GM18508 (cell line): ENCODE results near the gene CCDC71.

ENCODE experiments used
- ATAC-seq: cut with Tn5 transposase; IDR thresholded peaks from one replicate; pipeline ENCODE4 v1.9.1; 2021; ENCODE audit warnings: moderate number of reproducible peaks; ENCODE audit not compliant: insufficient read depth, unreplicated experiment

The CCDC71 gene

GRCh38 chr3:49171119-49171774 is 5.1 kb upstream of the CCDC71 start, which contains the start of gene KLHDC8B:
KLHDC8B (plus strand) TSS chr3:49171598; CDS start chr3:49172770, 1,172 bp downstream.
- ATAC-seq: no peak

- ATAC-seq: no peak
Observed at GRCh38 chr3:49170744-49171118, 4.6 kb upstream of the CCDC71 start.

- ATAC-seq: no peak
Observed at GRCh38 chr3:49166752-49167556, 823 bp upstream of the CCDC71 start.

GRCh38 chr3:49164983-49165720 is 979 bp downstream of the CCDC71 start:
- no peak for ATAC-seq

- no peak for ATAC-seq
Observed at GRCh38 chr3:49163609-49164008, 2.5 kb downstream of the CCDC71 start.

- no peak for ATAC-seq
Observed at GRCh38 chr3:49162751-49163419, 3.2 kb downstream of the CCDC71 start.

GRCh38 chr3:49161808-49162530 is 4.2 kb downstream of the CCDC71 start:
- ATAC-seq: no peak

- no peak for ATAC-seq
Observed at GRCh38 chr3:49161197-49161596, 4.9 kb downstream of the CCDC71 start.

- no peak for ATAC-seq
Observed at GRCh38 chr3:49158792-49159191, 7.3 kb downstream of the CCDC71 start.

- ATAC-seq: no peak
Observed at GRCh38 chr3:49158103-49158709, 7.9 kb downstream of the CCDC71 start.

- ATAC-seq: no peak
Observed at GRCh38 chr3:49157289-49157688, 8.8 kb downstream of the CCDC71 start.

- ATAC-seq: no peak
Observed at GRCh38 chr3:49153349-49153912, 12.7 kb downstream of the CCDC71 start.

- no peak for ATAC-seq
Observed at GRCh38 chr3:49151610-49152009, 14.5 kb downstream of the CCDC71 start.

GRCh38 chr3:49148159-49148558 is 18.0 kb downstream of the CCDC71 start:
- no peak for ATAC-seq

GRCh38 chr3:49140080-49140479 is 26.1 kb downstream of the CCDC71 start:
- ATAC-seq: no peak

GRCh38 chr3:49135499-49135898 is 30.6 kb downstream of the CCDC71 start:
- no peak for ATAC-seq

GRCh38 chr3:49134471-49135265 is 31.5 kb downstream of the CCDC71 start:
- ATAC-seq: no peak

- no peak for ATAC-seq
Observed at GRCh38 chr3:49133226-49133951, 32.7 kb downstream of the CCDC71 start.
